ENCODE results near the gene XKR7. TPM values are rescaled to one million over a fixed set of nuclear protein-coding genes. Genes with fewer than 3 reads are reported as not detected.

XKR7 gene
- total RNA-seq, 1 donor from 2014 or later = not detected

GRCh38 chr20:32052090-32052777 is 84.3 kb downstream of the XKR7 start, which contains the start of gene HCK:
HCK (plus strand) TSS chr20:32052242.
- no peak within 1 kb of the TSS for H3K27ac Mint-ChIP-seq

GRCh38 chr20:32052778-32053362 is 84.9 kb downstream of the XKR7 start:
- Mint-ChIP-seq H3K4me3 (no peak overlapping the region), H3K4me1 (ENCODE audit: low read depth) (peaks cover 17% of the 10 kb centered on the region), H3K9me3 (no peaks in the 10 kb centered on the region), H3K27me3 (ENCODE audit: insufficient read depth) (peaks cover 61% of the 10 kb centered on the region), H3K27ac (no peak overlapping the region), H3K36me3 (ENCODE audit: low read depth) (no peaks in the 10 kb centered on the region)
- DNase-seq (ENCODE audit: low spot score) = no peak
- intact Hi-C loops (cut with micrococcal nuclease) = no loop called here

More at GRCh38 chr20:32052090-32052777, 84.3 kb downstream of the XKR7 start, which contains the start of gene HCK:
- Mint-ChIP-seq H3K9me3 (no peaks in the 10 kb centered on the region), H3K4me3 (peak within 1 kb of the TSS; percentile 69), H3K4me1 (ENCODE audit: low read depth) (peaks cover 17% of the 10 kb centered on the region), H3K36me3 (ENCODE audit: low read depth) (no peaks in the 10 kb centered on the region), H3K27me3 (ENCODE audit: insufficient read depth) (peaks cover 66% of the 10 kb centered on the region)
- no peak for DNase-seq (ENCODE audit: low spot score)
- intact Hi-C loops (cut with micrococcal nuclease) = no loop called here

Other genes starting within 250 kb of the XKR7 start
- 417 and 420 TPM in 2 replicates for gene BCL2L1, start 245.3 kb upstream of the XKR7 start, total RNA-seq
- 53.3 and 54.4 TPM in 2 replicates for gene TPX2, start 228.9 kb upstream of the XKR7 start, total RNA-seq
- gene MYLK2, start 148.8 kb upstream of the XKR7 start, total RNA-seq = 0.29 and 0.44 TPM in 2 replicates
- not detected in 2 replicates for gene FOXS1, start 122.5 kb upstream of the XKR7 start, total RNA-seq
- not detected in 2 replicates for gene DUSP15, start 97.6 kb upstream of the XKR7 start, total RNA-seq
- gene TTLL9, start 97.5 kb upstream of the XKR7 start, total RNA-seq = not detected in 2 replicates
- 20.0 and 20.5 TPM in 2 replicates for gene PDRG1, start 16.1 kb upstream of the XKR7 start, total RNA-seq
- gene CCM2L, start 42.3 kb downstream of the XKR7 start, total RNA-seq = not detected in 2 replicates
- 0.22 and 0.23 TPM in 2 replicates for gene HCK, start 84.1 kb downstream of the XKR7 start, total RNA-seq
- gene TM9SF4, start 141.6 kb downstream of the XKR7 start, total RNA-seq = 49.5 and 49.6 TPM in 2 replicates
- gene PLAGL2, start 239.6 kb downstream of the XKR7 start, total RNA-seq = 123 and 126 TPM in 2 replicates
- gene POFUT1, start 239.7 kb downstream of the XKR7 start, total RNA-seq = 69.0 and 73.0 TPM in 2 replicates